ENCODE results near the gene TGM1. TPM values are rescaled to one million over a fixed set of nuclear protein-coding genes. Genes with fewer than 3 reads are reported as not detected.

TGM1 gene
- total RNA-seq: 0.06 and 0.73 TPM in 2 replicates

DNA sequence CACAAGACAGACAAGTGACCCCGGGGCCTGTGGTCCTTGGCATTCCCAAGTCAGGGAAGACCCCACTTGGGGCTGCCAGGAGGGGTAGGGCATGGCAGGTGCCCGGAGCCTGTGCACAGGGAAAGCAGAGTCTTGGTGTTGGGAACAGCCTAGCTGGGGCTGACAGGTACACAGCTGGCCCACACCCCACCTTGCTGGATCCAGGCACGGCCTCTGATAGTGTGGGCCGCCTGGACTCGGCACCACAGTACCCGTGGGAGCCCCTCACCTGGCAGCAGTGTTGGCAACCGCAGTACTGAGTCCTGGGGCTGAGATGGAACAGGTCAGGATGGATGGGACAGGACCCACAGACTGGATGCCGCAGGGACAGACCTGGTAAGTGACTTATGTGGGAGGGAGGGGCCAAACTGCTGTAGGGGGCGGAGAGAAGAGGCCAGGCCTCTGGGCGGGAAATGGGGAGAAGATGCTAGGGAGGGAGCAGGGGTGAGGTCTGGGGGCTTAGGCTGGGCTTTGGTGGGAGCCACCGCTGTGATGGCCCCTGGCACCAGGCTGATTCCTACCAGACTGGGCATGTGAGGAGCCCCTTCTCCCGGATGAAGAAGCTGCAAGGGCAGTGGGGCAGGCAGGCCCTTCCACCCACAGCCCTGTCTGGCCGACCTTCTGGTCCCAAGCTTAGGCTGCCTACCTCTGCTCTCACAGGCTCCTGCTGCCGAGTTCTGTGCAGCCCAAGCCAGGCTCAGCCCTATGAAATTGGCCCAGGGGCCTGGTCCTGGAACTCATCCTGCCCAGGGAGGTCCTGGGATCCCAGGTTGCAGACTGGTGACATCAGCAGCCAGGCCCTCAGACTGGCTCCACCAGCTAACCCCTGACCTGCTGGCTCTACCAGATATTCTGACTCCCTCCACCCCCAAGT is at the start of gene TGM1:
TSS of gene TGM1 (minus strand) at position 357 of the 913 bp plus-strand sequence. CDS start 825 bp downstream, outside the sequence.

DNA sequence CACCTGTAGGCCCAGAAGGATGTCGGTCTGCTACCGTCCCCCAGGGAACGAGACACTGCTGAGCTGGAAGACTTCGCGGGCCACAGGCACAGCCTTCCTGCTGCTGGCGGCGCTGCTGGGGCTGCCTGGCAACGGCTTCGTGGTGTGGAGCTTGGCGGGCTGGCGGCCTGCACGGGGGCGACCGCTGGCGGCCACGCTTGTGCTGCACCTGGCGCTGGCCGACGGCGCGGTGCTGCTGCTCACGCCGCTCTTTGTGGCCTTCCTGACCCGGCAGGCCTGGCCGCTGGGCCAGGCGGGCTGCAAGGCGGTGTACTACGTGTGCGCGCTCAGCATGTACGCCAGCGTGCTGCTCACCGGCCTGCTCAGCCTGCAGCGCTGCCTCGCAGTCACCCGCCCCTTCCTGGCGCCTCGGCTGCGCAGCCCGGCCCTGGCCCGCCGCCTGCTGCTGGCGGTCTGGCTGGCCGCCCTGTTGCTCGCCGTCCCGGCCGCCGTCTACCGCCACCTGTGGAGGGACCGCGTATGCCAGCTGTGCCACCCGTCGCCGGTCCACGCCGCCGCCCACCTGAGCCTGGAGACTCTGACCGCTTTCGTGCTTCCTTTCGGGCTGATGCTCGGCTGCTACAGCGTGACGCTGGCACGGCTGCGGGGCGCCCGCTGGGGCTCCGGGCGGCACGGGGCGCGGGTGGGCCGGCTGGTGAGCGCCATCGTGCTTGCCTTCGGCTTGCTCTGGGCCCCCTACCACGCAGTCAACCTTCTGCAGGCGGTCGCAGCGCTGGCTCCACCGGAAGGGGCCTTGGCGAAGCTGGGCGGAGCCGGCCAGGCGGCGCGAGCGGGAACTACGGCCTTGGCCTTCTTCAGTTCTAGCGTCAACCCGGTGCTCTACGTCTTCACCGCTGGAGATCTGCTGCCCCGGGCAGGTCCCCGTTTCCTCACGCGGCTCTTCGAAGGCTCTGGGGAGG is 47.9 kb upstream of the TGM1 start, which contains the start of gene LTB4R:
TSS of gene LTB4R (plus strand) at position 857 of the 959 bp plus-strand sequence. CDS start 4,150 bp downstream, outside the sequence.

DNA sequence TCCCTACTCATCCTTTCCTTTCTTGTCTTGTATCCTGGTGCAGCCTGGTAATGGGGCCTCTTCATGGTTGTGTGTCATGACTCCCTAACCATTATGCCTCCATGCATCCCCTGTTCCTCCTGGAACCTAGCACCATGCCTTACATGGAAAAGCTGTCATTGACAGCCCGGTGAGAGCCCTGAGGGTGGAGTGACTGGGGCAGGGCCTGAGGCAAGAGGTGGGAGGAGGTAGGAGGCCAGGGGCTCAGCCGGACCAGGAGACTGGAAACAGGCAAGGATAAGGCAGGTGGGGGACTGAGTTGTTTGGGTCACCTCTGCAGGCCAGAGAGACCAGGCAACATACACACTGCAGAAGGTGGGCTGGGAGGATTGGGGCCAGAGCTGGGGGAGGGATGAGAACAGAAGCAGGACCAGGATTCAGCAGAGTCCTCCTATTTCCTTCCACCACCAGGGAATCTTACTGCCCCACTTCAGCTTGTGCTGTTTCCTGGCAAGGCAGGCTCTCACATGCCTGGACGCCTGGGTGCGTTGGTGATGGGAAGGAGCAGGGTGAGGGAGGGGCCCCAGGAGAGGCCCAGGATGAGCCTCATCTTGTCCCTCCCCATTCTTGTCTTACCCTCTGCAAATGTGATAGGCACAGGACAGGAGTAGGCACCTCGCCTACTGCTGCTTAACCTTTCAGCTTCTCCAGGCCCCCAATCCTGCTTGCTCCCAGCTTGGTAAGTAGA is 46.7 kb upstream of the TGM1 start, which contains the start of gene LTB4R2:
TSS of gene LTB4R2 (plus strand) at position 603 of the 727 bp plus-strand sequence. CDS start 525 bp downstream, outside the sequence.

DNA sequence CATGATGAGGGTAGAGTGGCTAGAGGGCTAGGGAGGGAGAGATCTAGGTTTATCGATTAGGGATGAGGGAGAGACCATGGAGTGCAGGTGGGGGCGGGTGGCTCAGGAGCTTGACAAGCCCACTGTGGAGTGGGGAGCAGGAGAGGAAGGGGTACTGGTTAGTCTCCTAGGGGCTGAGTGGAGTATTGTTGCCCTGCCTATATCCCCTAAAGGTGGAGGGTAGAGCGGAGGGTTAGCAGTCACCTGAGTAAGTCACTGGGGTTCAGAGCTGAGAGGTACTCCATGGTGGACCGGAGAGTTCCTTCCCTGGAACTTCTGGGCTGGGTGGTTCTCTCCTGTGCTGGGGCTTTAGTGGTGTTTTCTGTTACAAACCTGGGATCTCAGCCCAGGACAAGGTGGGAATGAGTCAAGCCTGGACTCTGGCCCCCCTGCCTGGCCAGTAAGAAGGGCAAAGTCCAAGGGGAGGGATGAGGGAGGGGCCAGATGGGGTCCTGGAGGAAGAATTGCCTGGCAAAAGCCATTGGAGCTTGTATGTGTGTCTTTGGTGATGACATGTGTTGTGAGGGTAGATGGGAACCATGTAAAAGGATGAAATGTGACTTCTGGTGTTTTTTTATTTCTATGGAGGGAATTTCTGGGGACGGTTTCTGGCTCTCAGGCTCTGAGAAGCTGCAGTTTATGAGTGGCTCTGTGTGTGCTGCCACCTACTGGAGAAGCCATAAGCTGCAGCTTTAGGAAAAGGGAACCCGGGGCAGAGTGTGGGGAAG is 44.8 kb upstream of the TGM1 start, which contains the start of gene CIDEB:
TSS of gene CIDEB (minus strand) at position 403 of the 767 bp plus-strand sequence. CDS start at position 284, 119 bp downstream.

DNA sequence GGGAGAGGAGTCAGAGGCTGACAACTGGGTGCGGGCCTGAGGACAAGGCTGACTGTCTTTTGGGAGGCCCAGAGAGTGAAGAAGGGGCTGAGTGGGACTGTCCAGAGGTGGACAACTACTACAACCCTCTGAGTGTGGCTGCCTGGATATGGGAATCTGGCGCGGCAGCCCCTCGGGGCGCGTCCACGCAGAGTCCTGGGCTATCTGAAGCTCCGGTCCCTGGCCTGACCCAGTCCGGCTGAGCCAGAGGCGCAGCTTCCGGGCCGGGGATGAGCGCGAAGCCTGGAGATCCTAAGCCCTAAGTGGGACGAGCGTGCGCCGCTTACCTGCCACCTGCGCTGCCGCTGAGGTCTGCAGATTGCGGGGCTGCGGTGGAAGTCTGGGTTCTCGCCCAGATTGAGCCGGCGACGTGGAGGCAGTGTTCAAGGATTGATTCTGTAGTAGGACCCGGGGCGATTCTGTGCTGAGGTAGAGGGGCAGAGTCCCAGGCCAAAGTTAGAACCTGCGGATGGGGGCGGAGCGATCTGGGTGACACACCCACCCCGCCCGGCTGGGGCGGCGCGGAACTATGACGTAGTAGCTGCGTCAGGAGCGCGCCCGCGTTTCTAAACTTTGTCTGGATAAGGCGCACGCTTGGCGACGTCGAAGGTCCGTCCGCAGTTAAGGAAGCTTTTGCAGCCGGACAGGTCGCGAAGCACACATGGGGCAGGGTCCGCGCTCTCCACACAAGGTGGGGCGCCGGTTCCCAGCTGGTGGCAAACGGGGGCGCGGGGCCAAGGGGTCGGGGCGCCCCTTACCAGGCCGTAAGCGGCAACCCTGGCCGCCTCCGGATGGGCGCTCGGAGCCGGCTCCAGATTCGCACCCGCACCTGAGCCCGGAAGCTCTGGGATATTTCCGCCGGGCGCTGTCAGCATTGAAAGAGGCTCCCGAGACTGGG is 36.5 kb upstream of the TGM1 start, which contains the start of the genes DHRS1 and NOP9:
TSS of gene DHRS1 (minus strand) at position 526 of the 937 bp plus-strand sequence. CDS start 674 bp downstream, outside the sequence.
TSS of gene NOP9 (plus strand) at position 596 of the 937 bp plus-strand sequence. CDS start at position 701, 105 bp downstream.

DNA sequence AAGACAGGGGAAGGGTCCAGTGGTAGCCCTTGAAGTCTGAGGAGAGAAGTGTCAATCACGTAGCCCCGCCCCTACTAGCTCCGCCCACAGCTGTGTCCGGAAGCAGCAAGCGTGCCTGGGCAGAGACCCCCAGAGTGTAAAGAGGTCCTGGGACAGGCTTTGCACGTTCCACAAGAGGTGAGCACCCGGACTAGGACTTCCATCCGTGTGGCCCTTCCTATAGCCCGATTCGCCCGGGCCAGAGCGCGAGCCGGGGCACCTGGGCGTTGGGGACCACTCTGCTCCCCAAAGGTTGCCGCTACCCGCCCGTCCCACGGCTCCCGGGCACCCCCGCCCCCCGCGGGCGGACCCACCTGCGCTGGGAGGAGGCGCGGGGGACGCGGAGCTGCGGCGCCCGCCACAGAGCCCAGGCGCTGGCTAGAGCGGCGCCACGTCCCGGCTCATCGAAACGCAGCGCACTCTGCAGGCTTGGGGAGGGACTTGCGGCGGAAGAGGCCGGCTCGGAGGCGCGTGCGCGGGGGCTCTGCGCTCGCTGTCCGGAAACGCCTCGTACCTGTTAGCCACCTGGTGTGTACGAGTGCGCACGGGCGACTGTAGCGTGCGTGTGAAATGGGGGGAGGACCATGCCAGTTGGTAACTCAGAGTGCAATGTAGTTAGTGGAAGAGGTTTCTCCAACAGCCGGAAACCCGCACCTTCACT is 8.3 kb upstream of the TGM1 start, which contains the start of gene RABGGTA:
TSS of gene RABGGTA (minus strand) at position 464 of the 700 bp plus-strand sequence. CDS start 482 bp downstream, outside the sequence.

DNA sequence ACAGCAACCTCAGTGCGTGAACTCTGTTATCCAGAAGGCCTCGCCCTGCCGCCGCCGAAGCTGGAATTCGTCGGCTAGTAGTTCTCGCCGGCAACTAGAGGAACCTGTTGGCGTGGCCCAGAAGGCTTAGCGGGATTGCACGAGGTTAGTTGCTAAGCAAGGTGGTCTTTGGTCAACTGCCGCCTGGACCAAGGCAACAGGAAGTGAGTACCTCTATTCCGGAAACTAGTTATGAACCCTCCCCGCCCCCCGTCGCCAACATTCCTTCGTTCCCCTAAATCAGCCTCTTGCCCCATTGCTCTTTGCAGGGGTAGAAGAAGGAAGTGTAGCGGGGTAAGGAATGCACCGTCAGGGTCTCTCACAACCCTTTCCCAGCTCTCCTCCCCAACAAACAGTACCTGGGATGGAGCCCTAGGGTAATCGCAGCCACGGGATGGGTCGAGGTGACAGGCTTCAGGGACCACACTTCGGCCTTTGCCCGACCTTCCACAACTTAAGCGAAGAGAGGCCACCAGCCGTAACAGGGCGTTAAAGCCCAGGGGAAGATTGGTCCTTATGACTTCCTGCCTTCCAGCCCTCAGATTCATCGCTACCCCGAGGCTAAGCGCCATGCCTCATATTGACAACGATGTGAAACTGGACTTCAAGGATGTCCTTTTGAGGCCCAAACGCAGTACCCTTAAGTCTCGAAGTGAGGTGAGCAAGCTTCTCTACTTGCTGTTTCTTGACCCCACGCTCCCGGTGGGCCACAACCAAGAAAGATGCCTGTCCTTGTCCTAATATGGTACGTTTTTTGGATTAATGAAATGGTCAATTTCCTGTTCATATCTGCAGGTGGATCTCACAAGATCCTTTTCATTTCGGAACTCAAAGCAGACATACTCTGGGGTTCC is 30.1 kb downstream of the TGM1 start, which contains the start of gene GMPR2:
TSS of gene GMPR2 (plus strand) at position 285 of the 893 bp plus-strand sequence. CDS start at position 610, 325 bp downstream.

DNA sequence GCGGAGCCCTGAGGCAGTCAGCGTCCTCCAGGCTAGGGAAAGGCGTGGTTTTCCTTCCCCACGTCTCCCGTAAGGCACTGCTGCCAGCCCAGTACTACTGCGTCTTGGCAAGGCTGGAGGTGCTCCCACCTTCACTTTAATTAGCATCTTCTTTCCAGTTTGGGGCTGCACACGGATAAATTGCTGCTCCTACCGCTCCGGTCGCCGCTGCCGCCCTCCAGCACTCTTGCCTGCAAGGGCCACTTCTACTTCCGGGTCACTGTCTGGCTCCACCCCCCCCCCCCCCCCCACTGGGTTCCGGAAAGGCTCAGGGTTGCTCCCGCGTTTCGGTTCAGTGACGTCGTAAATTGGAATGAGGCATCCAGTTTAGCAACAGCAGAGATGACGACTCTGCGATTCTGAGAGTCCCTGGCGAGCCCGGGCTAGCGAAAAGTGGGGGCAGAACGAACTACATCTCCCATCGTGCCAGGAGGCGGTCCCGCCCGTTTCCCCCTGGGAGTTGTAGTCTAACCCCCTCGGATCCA is 30.8 kb downstream of the TGM1 start, which contains the start of gene NEDD8:
TSS of gene NEDD8 (minus strand) at position 247 of the 524 bp plus-strand sequence. CDS start at position 147, 100 bp downstream.

DNA sequence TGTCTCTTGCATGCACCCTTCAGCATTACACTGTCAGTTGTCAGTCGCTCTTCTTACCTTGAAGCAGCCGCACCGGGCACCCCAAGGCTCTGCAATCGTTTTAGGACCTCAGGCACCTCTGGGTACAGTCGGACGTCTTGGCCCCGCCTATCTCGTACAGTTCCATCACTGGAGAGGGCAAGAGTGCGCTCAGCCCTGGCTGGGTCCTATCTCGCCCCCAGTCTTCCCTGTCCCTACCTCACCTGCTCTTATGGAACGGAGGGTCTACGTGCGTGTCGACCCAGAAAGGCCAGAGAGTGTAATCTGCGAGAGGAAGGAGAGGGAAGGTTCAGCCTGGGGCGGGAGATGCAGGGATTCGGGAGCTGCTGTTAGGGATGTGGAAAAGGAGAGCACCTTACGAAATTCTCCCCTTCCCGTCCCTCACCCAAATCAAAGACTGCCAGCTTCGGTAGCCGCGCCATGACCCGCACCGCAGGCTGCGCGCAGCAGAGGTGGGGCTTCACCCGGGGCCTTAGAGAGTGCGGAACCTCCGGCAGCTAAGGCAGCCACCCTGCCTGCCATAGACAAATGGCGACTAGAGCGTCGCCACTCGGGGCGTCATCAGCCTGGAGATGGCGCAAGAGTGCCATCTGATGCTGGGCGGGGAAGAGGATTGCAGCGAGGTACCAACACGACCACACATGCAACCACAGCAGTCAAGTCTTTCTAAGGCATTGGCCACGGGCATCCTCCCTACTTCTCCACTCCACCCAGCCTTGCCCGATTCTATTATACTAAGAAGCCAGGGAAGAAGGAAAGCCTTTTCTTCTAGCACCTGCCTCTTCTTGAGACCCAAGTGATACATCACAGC is 47.3 kb downstream of the TGM1 start, which contains the start of gene MDP1:
TSS of gene MDP1 (minus strand) at position 572 of the 850 bp plus-strand sequence. CDS start at position 461, 111 bp downstream.

DNA sequence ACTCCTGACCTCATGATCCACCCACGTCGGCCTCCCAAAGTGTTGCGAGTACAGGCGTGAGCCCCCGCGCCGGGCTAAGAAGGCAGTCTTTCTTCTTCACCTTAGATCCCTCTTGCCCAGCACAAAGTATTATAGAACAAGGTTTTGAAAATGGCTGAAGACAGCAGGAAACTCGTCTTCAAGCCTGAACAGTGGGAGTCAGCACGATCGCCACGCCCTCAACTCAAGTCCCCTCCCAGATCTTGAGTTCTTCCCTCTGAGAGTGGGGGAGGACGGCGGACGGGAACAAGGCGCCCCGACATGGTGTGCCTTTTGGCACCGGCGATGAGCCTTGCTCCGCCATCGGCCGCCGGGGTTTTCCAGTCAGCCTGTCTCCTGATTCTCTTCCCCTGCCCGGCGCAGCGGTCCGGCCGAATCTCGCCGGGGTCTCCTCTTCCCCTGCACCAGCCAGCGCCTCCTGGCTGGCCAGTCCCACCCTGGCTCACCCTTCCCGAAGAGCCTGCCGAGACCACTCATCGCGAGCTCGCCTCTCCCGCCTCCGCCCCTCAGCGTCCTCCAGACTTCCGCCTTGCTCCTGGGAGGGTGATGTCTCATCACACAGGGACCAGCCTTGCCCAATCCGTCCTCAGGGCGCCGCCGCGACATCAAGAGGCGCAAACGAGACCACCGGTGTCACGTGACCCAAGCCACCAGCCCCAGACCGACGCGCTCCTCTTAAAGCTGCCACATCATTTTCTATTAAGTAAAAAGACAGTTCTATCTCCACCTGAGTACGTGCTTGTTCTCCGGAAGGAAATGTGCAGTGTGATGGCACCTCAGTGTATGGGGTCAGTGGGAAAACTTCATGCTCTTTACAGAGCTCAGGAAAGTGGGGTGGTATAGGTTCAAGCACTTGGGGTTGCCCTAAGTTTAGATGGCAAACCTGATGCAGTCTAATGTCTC is 49.8 kb downstream of the TGM1 start, which contains the start of gene CHMP4A:
TSS of gene CHMP4A (minus strand) at position 565 of the 942 bp plus-strand sequence. CDS start at position 516, 49 bp downstream.

